Non-pigmented ciliary epithelial cell (primary cell): ENCODE data around the gene RPAP3.

Experiments
- DNase-seq: peaks from one replicate; pipeline ENCODE4 v3.0.0-alpha.2; 2010; ENCODE audit warnings: low read depth

The RPAP3 gene

DNA sequence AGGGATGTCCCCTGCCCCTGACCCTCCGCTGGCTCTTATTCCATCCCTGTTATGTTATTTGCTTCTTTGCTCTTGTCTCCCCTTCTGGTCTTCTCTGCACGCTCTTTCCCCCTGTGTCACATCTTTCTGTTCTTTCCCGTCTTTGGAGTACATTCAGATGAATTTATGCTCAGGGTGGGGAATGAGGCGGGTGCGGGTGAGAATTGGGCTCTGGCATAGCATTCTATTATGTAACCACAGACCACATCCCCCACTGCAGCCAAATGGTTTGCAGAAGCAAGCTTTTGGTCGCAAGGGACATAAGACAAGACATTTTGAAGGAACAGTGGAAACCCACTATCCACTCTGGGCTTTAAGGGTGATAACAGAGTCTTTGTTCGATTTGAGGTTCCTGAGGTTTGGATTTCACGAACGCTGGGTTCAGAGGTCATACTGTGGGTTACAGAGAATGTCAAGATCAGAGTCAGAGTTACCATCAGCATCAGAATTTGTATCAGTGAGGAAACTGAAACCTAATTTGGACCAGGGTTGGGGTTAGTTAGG is 15.7 kb upstream of the RPAP3 start:
- no peak for DNase-seq

DNA sequence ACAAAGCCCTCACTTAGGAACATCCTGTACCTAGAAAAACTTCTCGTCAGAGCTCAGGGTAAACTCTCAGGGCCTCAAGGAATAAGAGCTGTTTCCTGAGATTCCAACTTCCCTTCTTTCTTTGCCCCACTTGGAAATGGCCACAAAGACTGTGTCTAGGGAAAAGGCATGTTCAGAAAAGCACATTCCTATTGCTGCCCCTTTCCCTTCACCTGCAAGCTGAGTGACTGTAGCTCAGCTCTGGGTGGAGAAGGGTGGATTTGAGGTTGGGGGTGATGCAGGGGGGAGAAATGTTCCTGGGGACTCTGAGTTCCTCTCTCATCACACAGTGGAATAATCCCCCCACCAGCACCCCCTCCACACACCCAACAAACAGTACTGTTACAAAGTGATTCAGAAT is 12.7 kb upstream of the RPAP3 start:
- no peak for DNase-seq

GRCh38 chr12:47717443-47718193 is 11.8 kb upstream of the RPAP3 start:
- no peak for DNase-seq

DNA sequence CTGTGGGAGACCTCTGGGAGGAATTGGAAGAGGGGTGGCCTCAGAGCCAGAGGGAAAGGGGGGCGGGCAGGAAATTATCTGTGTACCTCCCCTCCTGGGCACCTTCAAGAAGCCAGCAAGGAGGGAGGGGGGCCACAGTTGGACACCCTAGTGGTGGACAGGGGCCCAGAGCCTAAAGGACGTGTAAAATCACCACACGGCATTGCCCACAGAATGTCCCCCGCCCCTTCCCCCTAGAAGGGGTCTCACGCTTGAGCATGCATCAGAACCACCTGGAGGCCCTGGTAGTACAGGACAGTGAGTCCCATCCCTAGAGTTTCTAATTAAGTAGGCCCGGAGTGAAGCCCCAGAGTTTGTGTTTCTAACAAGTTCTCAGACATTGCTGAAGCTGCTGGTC is 11.2 kb upstream of the RPAP3 start:
- no peak for DNase-seq

- no peak for DNase-seq
Measured at GRCh38 chr12:47715877-47716548, 10.2 kb upstream of the RPAP3 start.

- peak; percentile 34 for DNase-seq
Measured at GRCh38 chr12:47715393-47715876, 9.6 kb upstream of the RPAP3 start.

DNA sequence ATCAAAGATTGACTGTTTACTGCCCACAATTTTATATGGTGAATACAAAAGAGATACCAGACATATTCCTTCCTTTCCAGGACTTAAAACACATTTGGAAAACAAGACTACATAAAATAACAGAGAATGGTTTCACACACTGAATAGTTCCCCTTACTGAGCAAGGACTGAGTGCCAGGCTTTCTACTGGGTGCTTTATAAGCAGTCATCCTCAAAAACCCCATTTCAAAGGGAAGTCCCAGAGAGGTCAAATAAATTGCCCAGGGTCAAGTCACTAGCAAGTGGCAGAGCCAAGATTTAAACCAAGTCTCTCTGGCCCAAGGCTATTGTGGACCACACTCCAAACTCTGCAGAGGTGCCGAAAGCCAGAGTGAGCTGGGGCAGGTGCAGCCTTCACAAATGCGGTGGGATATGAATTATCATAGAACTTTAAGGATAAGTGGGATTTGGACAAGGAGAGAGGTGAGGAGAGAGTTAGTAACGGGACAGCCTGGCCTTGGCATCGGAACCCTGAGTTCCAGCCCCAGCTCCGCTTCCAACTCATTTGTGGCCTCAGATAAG is 9.1 kb upstream of the RPAP3 start:
- no peak for DNase-seq

GRCh38 chr12:47712171-47712570 is 6.3 kb upstream of the RPAP3 start:
- no peak for DNase-seq

GRCh38 chr12:47711448-47711847 is 5.6 kb upstream of the RPAP3 start:
- no peak for DNase-seq

DNA sequence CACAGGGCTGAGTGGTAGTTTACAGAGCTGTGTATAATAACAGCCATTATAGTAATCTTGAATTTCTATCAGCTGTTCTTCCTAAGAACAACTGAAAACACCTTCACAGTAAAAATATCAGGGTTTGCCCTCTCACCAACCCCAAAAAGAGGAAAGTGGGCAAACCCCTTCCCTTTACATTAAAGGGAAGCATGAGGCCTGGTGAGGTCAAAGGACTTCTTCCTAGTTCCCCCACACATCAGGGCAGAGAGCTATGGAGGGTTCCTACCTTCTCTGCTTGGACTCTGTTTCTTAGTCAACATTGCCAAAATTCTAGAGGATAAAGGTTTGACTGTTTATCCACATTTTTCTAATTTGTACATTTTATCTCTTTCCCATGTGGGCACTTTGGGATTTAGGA is 4.4 kb upstream of the RPAP3 start:
- no peak for DNase-seq

- DNase-seq = no peak
Measured at GRCh38 chr12:47709671-47710070, 3.8 kb upstream of the RPAP3 start.

GRCh38 chr12:47709237-47709636 is 3.4 kb upstream of the RPAP3 start:
- DNase-seq = no peak

GRCh38 chr12:47707905-47708543 is 2.2 kb upstream of the RPAP3 start:
- DNase-seq = no peak

- DNase-seq = no peak
Measured at GRCh38 chr12:47707355-47707754, 1.5 kb upstream of the RPAP3 start.

DNA sequence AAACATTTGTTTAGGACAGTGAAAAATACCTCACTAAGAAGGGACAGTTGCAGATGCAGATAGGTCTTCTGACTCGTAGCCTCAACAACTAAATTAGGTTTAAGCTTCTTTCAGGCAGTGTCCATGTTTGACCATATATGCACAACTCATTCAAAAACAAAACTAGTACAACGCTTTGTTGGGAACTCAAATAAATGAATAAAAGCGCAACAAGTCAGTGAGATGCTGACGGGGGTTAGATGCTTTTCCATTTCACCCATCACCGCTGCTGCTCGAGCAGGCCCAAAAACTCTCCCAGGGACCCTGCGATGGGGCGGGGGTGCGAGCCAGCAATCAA is 633 bp downstream of the RPAP3 start:
- no peak for DNase-seq

- DNase-seq = no peak
Measured at GRCh38 chr12:47704719-47705118, 1.1 kb downstream of the RPAP3 start.

DNA sequence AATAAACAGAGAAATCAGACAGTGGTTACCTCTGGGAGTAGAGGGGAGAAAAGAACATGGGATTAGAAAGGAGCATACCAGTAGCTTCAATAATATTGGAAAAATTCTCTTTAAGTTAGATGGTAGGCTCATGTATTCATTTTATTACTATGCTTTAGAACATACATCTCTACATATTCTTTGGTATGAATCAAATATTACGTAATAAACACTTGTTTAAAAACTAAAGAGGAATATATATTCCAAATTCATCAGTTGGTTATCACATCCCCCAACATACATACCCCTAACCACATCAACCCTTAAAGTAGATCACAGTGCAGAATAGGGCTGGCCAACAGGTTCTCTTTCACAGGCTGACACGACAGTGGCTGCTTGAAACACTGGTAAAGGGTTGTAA is 5.6 kb downstream of the RPAP3 start:
- no peak for DNase-seq

DNA sequence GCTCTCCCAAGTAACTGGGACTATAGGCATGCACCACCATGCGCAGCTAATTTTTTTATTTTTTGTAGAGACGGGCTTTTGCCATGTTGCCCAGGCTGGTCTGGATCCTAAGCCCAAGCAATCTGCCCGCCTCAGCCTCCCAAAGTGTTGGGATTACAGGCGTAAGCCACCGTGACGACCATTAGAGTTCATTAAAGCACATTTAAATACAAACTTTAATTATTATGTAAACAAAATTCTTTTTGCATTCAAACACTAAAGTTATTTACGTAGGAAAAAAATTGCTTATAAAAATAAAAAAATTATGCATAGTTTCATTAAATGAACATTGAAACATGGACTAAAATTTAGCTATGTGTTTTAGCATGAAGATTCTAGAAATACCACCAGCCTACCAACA is 7.2 kb downstream of the RPAP3 start:
- no peak for DNase-seq

DNA sequence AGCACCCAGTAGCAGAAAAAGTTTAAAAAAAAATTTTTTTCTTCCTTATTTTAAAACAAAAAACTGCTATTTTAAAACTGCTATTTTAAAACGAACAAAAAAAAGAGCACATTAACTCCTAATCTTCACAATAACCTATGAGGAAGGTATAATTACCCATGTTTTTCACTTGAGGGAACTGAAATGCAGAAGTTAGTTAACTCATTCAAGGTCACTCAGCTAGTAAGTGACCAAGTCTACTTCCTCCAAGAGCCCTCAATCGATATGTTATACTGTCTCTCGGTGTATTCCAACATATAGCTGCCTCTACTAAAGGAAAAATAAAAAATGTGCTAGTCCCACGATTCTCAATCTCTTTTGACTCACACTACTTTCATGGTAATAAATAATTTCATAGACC is 7.8 kb downstream of the RPAP3 start:
- no peak for DNase-seq

DNA sequence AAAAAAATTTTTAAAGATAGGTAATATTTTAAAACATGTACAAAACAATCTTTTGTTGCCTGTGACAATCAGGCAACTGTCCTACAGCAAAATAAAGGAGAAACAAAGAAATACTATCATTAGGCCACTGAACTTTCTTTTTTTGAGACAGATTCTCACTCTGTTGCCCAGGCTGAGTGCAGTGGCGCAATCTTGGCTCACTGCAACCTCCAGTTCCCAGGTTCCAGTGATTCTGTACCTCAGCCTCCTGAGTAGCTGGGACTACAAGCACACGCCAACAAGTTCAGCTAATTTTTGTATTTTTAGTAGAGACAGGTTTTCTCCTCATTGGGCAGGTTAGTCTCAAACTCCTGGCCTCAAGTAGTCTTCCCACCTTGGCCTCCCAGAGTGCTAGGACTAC is 16.6 kb downstream of the RPAP3 start:
- no peak for DNase-seq

DNA sequence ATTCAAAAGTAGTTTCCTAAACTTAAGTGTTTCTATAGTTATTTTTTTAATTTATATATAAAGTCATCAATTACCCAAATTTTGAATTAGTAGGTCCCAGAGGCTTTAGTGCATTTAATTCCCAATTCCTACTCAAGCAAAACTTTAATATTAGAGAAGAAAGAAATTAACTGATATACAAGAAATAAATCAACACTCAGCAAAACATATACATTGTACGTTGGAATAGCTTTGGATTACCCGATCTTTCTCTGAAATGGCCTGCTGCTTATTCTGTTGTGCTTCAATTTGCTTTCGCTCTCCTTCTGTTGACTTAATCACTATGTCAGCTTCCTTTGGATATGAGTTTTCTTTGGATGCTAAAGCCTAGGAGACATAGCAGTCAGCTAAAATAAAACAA is 18.2 kb downstream of the RPAP3 start:
- no peak for DNase-seq

GRCh38 chr12:47686645-47687240 is 19.1 kb downstream of the RPAP3 start:
- DNase-seq = peak; percentile 30
